HG03060 (cell line): ENCODE results near the gene ZMAT2.
"Not testable (repeated sequence)": the region's sequence is repeated elsewhere in the genome, so short reads cannot be mapped to it uniquely, and the experiment has no call there.

Experiments
- ATAC-seq: cut with Tn5 transposase; IDR thresholded peaks from one replicate; pipeline ENCODE4 v1.9.1; 2021; ENCODE audit warnings: low read depth, moderate number of reproducible peaks; ENCODE audit not compliant: unreplicated experiment

The ZMAT2 gene

GRCh38 chr5:140707812-140708211, 7.6 kb downstream of the ZMAT2 start:
- no peak for ATAC-seq

GRCh38 chr5:140708787-140709186, 8.5 kb downstream of the ZMAT2 start:
- not testable (repeated sequence) for ATAC-seq

- ATAC-seq, result peak; percentile 90
Observed at GRCh38 chr5:140710899-140711552, 10.8 kb downstream of the ZMAT2 start.

GRCh38 chr5:140711794-140712193, 11.5 kb downstream of the ZMAT2 start:
- ATAC-seq, result no peak

- no peak for ATAC-seq
Observed at GRCh38 chr5:140713562-140714094, 13.4 kb downstream of the ZMAT2 start.

GRCh38 chr5:140716238-140716637, 16.0 kb downstream of the ZMAT2 start:
- ATAC-seq, result not testable (repeated sequence)

GRCh38 chr5:140718266-140718592, 18.0 kb downstream of the ZMAT2 start:
- no peak for ATAC-seq

GRCh38 chr5:140720738-140721137, 20.5 kb downstream of the ZMAT2 start:
- ATAC-seq, result not testable (repeated sequence)

GRCh38 chr5:140721395-140721794, 21.1 kb downstream of the ZMAT2 start:
- not testable (repeated sequence) for ATAC-seq

- ATAC-seq, result peak; percentile 83
Observed at GRCh38 chr5:140725799-140726471, 25.7 kb downstream of the ZMAT2 start.

GRCh38 chr5:140733098-140733497, 32.9 kb downstream of the ZMAT2 start:
- ATAC-seq, result no peak

- ATAC-seq, result no peak
Observed at GRCh38 chr5:140734354-140734753, 34.1 kb downstream of the ZMAT2 start.

- no peak for ATAC-seq
Observed at GRCh38 chr5:140737486-140737885, 37.2 kb downstream of the ZMAT2 start.

GRCh38 chr5:140741967-140742366, 41.7 kb downstream of the ZMAT2 start:
- ATAC-seq, result no peak

GRCh38 chr5:140753561-140753960, 53.3 kb downstream of the ZMAT2 start:
- ATAC-seq, result no peak
